SK-N-SH (cell line): ENCODE measurements around the gene TMEM214. TPM values are rescaled to one million over a fixed set of nuclear protein-coding genes. Genes with fewer than 3 reads are reported as not detected.

Source experiments
- CTCF ChIA-PET: fragments of 300-600, 350-600 bp; formaldehyde crosslinking; extraction: SDS; loops from one replicate; lab custom pipeline; 2021; lab: Yijun Ruan, JAX
- POLR2A ChIA-PET: fragments of 350-600 bp; sonication (Branson Sonifier 250); formaldehyde crosslinking; extraction: SDS; loops from one replicate; lab custom pipeline; 2020; ENCODE audit warnings: antibody characterized with exemption, inconsistent platforms; lab: Yijun Ruan, JAX
- DNase-seq: peaks from one replicate; pipeline ENCODE4 v3.0.0; 2012
- H2AFZ ChIP-seq: fragments of 200-600 bp; sonication (generic); 2 replicates; pipeline ENCODE4 v1.8.1; 2016; ENCODE audit warnings: antibody characterized with exemption, mild to moderate bottlenecking, low read depth
- H3F3A ChIP-seq: fragments of 200-600 bp; sonication (generic); replicated peaks from 2 replicates; pipeline ENCODE3; 2016; ENCODE audit warnings: antibody characterized with exemption, mild to moderate bottlenecking; ENCODE audit not compliant: insufficient read depth
- H3K27ac ChIP-seq, 2 experiments: fragments of 200-500 bp in 1 of 2; fragments of 200-600 bp in 1 of 2; sonication (Bioruptor generic) in 1 of 2; sonication (generic), shearing (Covaris generic) in 1 of 2; 2 replicates each; pipeline versions ENCODE4 v1.5.1 to v1.6.1; 2014 to 2016; ENCODE audit warnings: low read depth in 2 of 2, inconsistent platforms in 1 of 2, low read length in 1 of 2, mild to moderate bottlenecking in 1 of 2, mixed read lengths in 1 of 2
- H3K27me3 ChIP-seq: fragments of 200-600 bp; sonication (generic), shearing (Covaris generic); 2 replicates; pipeline ENCODE4 v1.6.1; 2016; ENCODE audit warnings: mixed run types; ENCODE audit not compliant: insufficient read depth
- H3K36me3 ChIP-seq, 2 experiments: fragments of 200-500 bp in 1 of 2; fragments of 200-600 bp in 1 of 2; sonication (Bioruptor generic) in 1 of 2; sonication (generic) in 1 of 2; replicated peaks in 1 of 2; 2 replicates each; pipeline versions ENCODE3 to v1.5.1; 2014 to 2016; ENCODE audit warnings: low read length in 1 of 2, mild to moderate bottlenecking in 1 of 2; ENCODE audit not compliant: insufficient read depth in 2 of 2, control insufficient read depth in 1 of 2
- H3K4me1 ChIP-seq, 2 experiments: fragments of 200-500 bp in 1 of 2; fragments of 200-600 bp in 1 of 2; sonication (Bioruptor generic) in 1 of 2; sonication (generic), shearing (Covaris generic) in 1 of 2; 2 replicates each; pipeline versions ENCODE4 v1.5.1 to v1.6.1; 2014 to 2016; ENCODE audit warnings: low read depth in 1 of 2, low read length in 1 of 2, mixed run types in 1 of 2; ENCODE audit not compliant: insufficient read depth in 2 of 2, control insufficient read depth in 1 of 2
- H3K4me2 ChIP-seq: fragments of 200-600 bp; sonication (generic), shearing (Covaris generic); 2 replicates; pipeline ENCODE4 v1.6.1; 2017; ENCODE audit warnings: mixed run types
- H3K4me3 ChIP-seq, 2 experiments: fragments of 200-500 bp in 1 of 2; fragments of 200-600 bp in 1 of 2; sonication (Bioruptor generic) in 1 of 2; sonication (generic), shearing (Covaris generic) in 1 of 2; 2 replicates each; pipeline versions ENCODE4 v1.5.1 to v1.8.1; 2014 to 2016; ENCODE audit warnings: low read depth in 2 of 2, inconsistent platforms in 1 of 2, low read length in 1 of 2, mild to moderate bottlenecking in 1 of 2, mixed read lengths in 1 of 2, moderate library complexity in 1 of 2
- H3K79me2 ChIP-seq: fragments of 200-600 bp; sonication (generic); 2 replicates; pipeline ENCODE4 v1.8.1; 2017; ENCODE audit warnings: mild to moderate bottlenecking; ENCODE audit not compliant: insufficient read depth
- H3K9ac ChIP-seq: fragments of 200-600 bp; sonication (generic); 2 replicates; pipeline ENCODE4 v1.6.1; 2017; ENCODE audit warnings: mixed run types
- H3K9me2 ChIP-seq: fragments of 200-600 bp; sonication (generic); 2 replicates; pipeline ENCODE4 v1.6.1; 2017; ENCODE audit warnings: mixed run types
- H3K9me3 ChIP-seq: fragments of 200-600 bp; sonication (generic); 2 replicates; pipeline ENCODE4 v1.6.1; 2017; ENCODE audit warnings: mixed run types, mild to moderate bottlenecking, moderate library complexity
- H4K20me1 ChIP-seq: fragments of 200-600 bp; sonication (generic); 2 replicates; pipeline ENCODE4 v1.6.1; 2017; ENCODE audit warnings: mild to moderate bottlenecking, mixed run types; ENCODE audit not compliant: insufficient read depth
- ELF1 ChIP-seq: IDR thresholded peaks from 2 replicates; pipeline ENCODE4 v1.4.0; 2012
- EP300 ChIP-seq, 2 experiments: IDR thresholded peaks; 2 replicates each; pipeline versions ENCODE4 v1.4.0 to v1.6.1; 2012; ENCODE audit warnings: borderline replicate concordance in 1 of 2, low read depth in 1 of 2, low read length in 1 of 2
- FOXJ3 ChIP-seq: sonication (generic); formaldehyde crosslinking; IDR thresholded peaks from 2 replicates; pipeline ENCODE4 v1.5.1; 2020; ENCODE audit warnings: mild to moderate bottlenecking, missing genetic modification reagents
- FOXM1 ChIP-seq: IDR thresholded peaks from 2 replicates; pipeline ENCODE4 v1.4.0; 2012; ENCODE audit warnings: low read depth, mild to moderate bottlenecking
- GABPA ChIP-seq: IDR thresholded peaks from 2 replicates; pipeline ENCODE4 v1.4.0; 2012; ENCODE audit warnings: low read depth, mild to moderate bottlenecking
- GATA2 ChIP-seq: sonication (generic); formaldehyde crosslinking; IDR thresholded peaks from 2 replicates; pipeline ENCODE4 v1.5.0; 2020; ENCODE audit warnings: mild to moderate bottlenecking, missing genetic modification reagents
- JUND ChIP-seq: IDR thresholded peaks from 2 replicates; pipeline ENCODE4 v1.4.0; 2012
- MEF2A ChIP-seq: IDR thresholded peaks from 2 replicates; pipeline ENCODE4 v1.4.0; 2012; ENCODE audit warnings: low read depth, borderline replicate concordance
- NRF1 ChIP-seq: IDR thresholded peaks from 2 replicates; pipeline ENCODE4 v1.6.1; 2012; ENCODE audit warnings: low read depth, mild to moderate bottlenecking, low read length
- POLR2AphosphoS5 ChIP-seq: IDR thresholded peaks from 2 replicates; pipeline ENCODE4 v1.6.1; 2012; ENCODE audit warnings: low read depth, low read length
- RAD21 ChIP-seq: IDR thresholded peaks from 2 replicates; pipeline ENCODE4 v1.6.1; 2012; ENCODE audit warnings: mild to moderate bottlenecking, low read length
- RCOR1 ChIP-seq: fragments of 150-350 bp; IDR thresholded peaks from 2 replicates; pipeline ENCODE4 v1.6.1; 2017; ENCODE audit warnings: antibody characterized with exemption, low read length
- RFX5 ChIP-seq: IDR thresholded peaks from 2 replicates; pipeline ENCODE4 v1.6.1; 2012; ENCODE audit warnings: mild to moderate bottlenecking, improper control_type of control experiment, low read length
- SIN3A ChIP-seq: IDR thresholded peaks from 2 replicates; pipeline ENCODE4 v1.6.1; 2012; ENCODE audit warnings: low read depth, mild to moderate bottlenecking, low read length, moderate library complexity, borderline replicate concordance
- SMC3 ChIP-seq: IDR thresholded peaks from 2 replicates; pipeline ENCODE4 v1.6.1; 2012; ENCODE audit warnings: low read depth, low read length, improper control_type of control experiment
- TAF1 ChIP-seq: IDR thresholded peaks from 2 replicates; pipeline ENCODE4 v1.6.1; 2012; ENCODE audit warnings: low read depth, mild to moderate bottlenecking, low read length, moderate library complexity, borderline replicate concordance
- TCF12 ChIP-seq: IDR thresholded peaks from 2 replicates; pipeline ENCODE4 v1.4.0; 2012
- YY1 ChIP-seq: IDR thresholded peaks from 2 replicates; pipeline ENCODE4 v1.4.0; 2012; ENCODE audit warnings: low read depth, mild to moderate bottlenecking
- WGBS: methylation state at CpG from one replicate; pipeline ENCODE4 v1.1.6; 2017; ENCODE audit warnings: low lambda C conversion rate; 5-methylcytosine and 5-hydroxymethylcytosine counted together
- polyA plus RNA-seq, 3 experiments: library from polyadenylated mRNA; depleted of rRNA; stranded (reverse); fragments of >200 nt; gene quantifications; 2 replicates each; pipeline ENCODE4 v1.2.3, GENCODE V29; 2012
- TF ChIP-seq, protein P1 (sequence below): IDR thresholded peaks from 2 replicates; pipeline ENCODE4 v1.6.1; 2012; ENCODE audit warnings: mild to moderate bottlenecking, low read depth, low read length, moderate library complexity
- TF ChIP-seq, protein P2 (sequence below): fragments of 200-600 bp; sonication (generic); IDR thresholded peaks from 2 replicates; pipeline ENCODE4 v1.6.1; 2017; ENCODE audit warnings: antibody characterized with exemption, mild to moderate bottlenecking, moderate library complexity
- TF ChIP-seq, protein P3 (sequence below): IDR thresholded peaks from 2 replicates; pipeline ENCODE4 v1.4.0; 2012; ENCODE audit warnings: low read depth, borderline replicate concordance
- TF ChIP-seq, protein P4 (sequence below): fragments of 150-350 bp; IDR thresholded peaks from 2 replicates; pipeline ENCODE4 v1.6.1; 2016; ENCODE audit warnings: mild to moderate bottlenecking, low read depth, low read length
- TF ChIP-seq, protein P5 (sequence below): fragments of 150-350 bp; IDR thresholded peaks from 2 replicates; pipeline ENCODE4 v1.6.1; 2017; ENCODE audit warnings: antibody characterized with exemption, low read length, low read depth, borderline replicate concordance
- TF ChIP-seq, protein P6 (sequence below): IDR thresholded peaks from 2 replicates; pipeline ENCODE4 v1.4.0; 2012; ENCODE audit warnings: low read depth
- TF ChIP-seq, protein P7 (sequence below): IDR thresholded peaks from 2 replicates; pipeline ENCODE4 v1.4.0; 2012; ENCODE audit warnings: low read depth, borderline replicate concordance

Gene TMEM214
- polyA plus RNA-seq, 1 of the 3 experiments (the other 2 are of a cell fraction): 69.4 TPM

DNA sequence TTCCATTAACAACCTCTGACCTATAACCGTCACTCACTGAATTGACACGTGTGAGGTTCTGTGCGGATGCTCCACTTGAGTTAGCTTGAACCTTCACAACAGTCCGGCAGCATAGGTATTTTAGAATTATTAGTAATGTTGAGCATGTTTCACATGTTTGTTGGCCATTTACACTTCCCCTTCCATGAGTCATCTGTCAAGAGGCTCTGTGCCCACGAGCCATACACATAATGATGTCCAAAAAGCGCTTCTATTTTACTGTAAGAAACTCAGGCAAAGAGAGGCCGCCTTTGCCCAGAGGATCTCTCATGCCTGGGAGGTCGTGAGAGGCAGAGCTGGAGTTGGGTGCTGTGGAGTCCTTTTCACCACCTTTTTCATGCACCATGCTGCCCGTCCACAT lies 28.9 kb upstream of the TMEM214 start:
- Histone ChIP-seq H3F3A (no peaks in the 10 kb centered on the region), H3K4me3 (no peak overlapping the region), H4K20me1 (no peaks in the 10 kb centered on the region), H3K9me3 (no peaks in the 10 kb centered on the region), H3K9ac (no peak overlapping the region), H3K79me2 (no peaks in the 10 kb centered on the region), H2AFZ (no peak overlapping the region), H3K27ac (no peak overlapping the region), H3K4me2 (no peak overlapping the region), H3K9me2 (no peaks in the 10 kb centered on the region), H3K36me3 (no peaks in the 10 kb centered on the region), H3K27me3 (no peaks in the 10 kb centered on the region), H3K4me1 (0 out of 4 replicates have a peak, but pooled peaks cover 0 to 7% of the 10 kb centered on the region in 2 experiments)
- ChIA-PET POLR2A (no interaction called here), CTCF (interaction anchor here (1.1 to 33.3 kb wide), 9 partner anchors 9 to 158 kb away, joined by 3 to 1017 read pairs (median 5); partner anchors contain the start of gene MAPRE3)
- no peak for DNase-seq
- WGBS: 77% methylated on average over 9 of the region's 9 CpGs
- TF ChIP-seq ELF1: no peak
- no peak for TF ChIP-seq GATA2
- no peak for TF ChIP-seq POLR2AphosphoS5
- TF ChIP-seq, protein P1, sequence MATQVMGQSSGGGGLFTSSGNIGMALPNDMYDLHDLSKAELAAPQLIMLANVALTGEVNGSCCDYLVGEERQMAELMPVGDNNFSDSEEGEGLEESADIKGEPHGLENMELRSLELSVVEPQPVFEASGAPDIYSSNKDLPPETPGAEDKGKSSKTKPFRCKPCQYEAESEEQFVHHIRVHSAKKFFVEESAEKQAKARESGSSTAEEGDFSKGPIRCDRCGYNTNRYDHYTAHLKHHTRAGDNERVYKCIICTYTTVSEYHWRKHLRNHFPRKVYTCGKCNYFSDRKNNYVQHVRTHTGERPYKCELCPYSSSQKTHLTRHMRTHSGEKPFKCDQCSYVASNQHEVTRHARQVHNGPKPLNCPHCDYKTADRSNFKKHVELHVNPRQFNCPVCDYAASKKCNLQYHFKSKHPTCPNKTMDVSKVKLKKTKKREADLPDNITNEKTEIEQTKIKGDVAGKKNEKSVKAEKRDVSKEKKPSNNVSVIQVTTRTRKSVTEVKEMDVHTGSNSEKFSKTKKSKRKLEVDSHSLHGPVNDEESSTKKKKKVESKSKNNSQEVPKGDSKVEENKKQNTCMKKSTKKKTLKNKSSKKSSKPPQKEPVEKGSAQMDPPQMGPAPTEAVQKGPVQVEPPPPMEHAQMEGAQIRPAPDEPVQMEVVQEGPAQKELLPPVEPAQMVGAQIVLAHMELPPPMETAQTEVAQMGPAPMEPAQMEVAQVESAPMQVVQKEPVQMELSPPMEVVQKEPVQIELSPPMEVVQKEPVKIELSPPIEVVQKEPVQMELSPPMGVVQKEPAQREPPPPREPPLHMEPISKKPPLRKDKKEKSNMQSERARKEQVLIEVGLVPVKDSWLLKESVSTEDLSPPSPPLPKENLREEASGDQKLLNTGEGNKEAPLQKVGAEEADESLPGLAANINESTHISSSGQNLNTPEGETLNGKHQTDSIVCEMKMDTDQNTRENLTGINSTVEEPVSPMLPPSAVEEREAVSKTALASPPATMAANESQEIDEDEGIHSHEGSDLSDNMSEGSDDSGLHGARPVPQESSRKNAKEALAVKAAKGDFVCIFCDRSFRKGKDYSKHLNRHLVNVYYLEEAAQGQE: no peak
- TF ChIP-seq TAF1: no peak
- TF ChIP-seq RFX5: no peak
- no peak for TF ChIP-seq EP300 (IDR thresholded peaks at IDR 0.05; ENCODE audit: borderline replicate concordance in 1 of 2, low read depth in 1 of 2, low read length in 1 of 2)
- TF ChIP-seq, protein P2, sequence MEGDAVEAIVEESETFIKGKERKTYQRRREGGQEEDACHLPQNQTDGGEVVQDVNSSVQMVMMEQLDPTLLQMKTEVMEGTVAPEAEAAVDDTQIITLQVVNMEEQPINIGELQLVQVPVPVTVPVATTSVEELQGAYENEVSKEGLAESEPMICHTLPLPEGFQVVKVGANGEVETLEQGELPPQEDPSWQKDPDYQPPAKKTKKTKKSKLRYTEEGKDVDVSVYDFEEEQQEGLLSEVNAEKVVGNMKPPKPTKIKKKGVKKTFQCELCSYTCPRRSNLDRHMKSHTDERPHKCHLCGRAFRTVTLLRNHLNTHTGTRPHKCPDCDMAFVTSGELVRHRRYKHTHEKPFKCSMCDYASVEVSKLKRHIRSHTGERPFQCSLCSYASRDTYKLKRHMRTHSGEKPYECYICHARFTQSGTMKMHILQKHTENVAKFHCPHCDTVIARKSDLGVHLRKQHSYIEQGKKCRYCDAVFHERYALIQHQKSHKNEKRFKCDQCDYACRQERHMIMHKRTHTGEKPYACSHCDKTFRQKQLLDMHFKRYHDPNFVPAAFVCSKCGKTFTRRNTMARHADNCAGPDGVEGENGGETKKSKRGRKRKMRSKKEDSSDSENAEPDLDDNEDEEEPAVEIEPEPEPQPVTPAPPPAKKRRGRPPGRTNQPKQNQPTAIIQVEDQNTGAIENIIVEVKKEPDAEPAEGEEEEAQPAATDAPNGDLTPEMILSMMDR: no peak
- TF ChIP-seq RAD21: no peak
- TF ChIP-seq, protein P3, sequence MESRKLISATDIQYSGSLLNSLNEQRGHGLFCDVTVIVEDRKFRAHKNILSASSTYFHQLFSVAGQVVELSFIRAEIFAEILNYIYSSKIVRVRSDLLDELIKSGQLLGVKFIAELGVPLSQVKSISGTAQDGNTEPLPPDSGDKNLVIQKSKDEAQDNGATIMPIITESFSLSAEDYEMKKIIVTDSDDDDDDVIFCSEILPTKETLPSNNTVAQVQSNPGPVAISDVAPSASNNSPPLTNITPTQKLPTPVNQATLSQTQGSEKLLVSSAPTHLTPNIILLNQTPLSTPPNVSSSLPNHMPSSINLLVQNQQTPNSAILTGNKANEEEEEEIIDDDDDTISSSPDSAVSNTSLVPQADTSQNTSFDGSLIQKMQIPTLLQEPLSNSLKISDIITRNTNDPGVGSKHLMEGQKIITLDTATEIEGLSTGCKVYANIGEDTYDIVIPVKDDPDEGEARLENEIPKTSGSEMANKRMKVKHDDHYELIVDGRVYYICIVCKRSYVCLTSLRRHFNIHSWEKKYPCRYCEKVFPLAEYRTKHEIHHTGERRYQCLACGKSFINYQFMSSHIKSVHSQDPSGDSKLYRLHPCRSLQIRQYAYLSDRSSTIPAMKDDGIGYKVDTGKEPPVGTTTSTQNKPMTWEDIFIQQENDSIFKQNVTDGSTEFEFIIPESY: no peak
- TF ChIP-seq NRF1: no peak
- TF ChIP-seq FOXM1: no peak
- TF ChIP-seq GABPA: no peak
- TF ChIP-seq TCF12: peak; percentile 40; the same call in 1 of the 2 replicates
- no peak for TF ChIP-seq RCOR1
- TF ChIP-seq SIN3A: peak; percentile 53; the same call in 1 of the 2 replicates
- peak; percentile 49 for TF ChIP-seq JUND
- TF ChIP-seq FOXJ3: no peak
- TF ChIP-seq, protein P4, sequence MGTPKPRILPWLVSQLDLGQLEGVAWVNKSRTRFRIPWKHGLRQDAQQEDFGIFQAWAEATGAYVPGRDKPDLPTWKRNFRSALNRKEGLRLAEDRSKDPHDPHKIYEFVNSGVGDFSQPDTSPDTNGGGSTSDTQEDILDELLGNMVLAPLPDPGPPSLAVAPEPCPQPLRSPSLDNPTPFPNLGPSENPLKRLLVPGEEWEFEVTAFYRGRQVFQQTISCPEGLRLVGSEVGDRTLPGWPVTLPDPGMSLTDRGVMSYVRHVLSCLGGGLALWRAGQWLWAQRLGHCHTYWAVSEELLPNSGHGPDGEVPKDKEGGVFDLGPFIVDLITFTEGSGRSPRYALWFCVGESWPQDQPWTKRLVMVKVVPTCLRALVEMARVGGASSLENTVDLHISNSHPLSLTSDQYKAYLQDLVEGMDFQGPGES: no peak
- TF ChIP-seq, protein P5, sequence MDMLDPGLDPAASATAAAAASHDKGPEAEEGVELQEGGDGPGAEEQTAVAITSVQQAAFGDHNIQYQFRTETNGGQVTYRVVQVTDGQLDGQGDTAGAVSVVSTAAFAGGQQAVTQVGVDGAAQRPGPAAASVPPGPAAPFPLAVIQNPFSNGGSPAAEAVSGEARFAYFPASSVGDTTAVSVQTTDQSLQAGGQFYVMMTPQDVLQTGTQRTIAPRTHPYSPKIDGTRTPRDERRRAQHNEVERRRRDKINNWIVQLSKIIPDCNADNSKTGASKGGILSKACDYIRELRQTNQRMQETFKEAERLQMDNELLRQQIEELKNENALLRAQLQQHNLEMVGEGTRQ: no peak
- TF ChIP-seq YY1: no peak
- no peak for TF ChIP-seq SMC3
- TF ChIP-seq MEF2A: no peak
- TF ChIP-seq, protein P6, sequence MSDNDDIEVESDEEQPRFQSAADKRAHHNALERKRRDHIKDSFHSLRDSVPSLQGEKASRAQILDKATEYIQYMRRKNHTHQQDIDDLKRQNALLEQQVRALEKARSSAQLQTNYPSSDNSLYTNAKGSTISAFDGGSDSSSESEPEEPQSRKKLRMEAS: peak; percentile 56; the same call in 1 of the 2 replicates
- TF ChIP-seq, protein P7, sequence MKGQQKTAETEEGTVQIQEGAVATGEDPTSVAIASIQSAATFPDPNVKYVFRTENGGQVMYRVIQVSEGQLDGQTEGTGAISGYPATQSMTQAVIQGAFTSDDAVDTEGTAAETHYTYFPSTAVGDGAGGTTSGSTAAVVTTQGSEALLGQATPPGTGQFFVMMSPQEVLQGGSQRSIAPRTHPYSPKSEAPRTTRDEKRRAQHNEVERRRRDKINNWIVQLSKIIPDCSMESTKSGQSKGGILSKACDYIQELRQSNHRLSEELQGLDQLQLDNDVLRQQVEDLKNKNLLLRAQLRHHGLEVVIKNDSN: no peak
